ENCODE results near the gene BAG1. TPM values are rescaled to one million over a fixed set of nuclear protein-coding genes. Genes with fewer than 3 reads are reported as not detected.
A peak's percentile ranks its signal among the peaks of the same experiment; 100 is the strongest.

Gene BAG1
- total RNA-seq, 4 donors from 2014 or later = 81.5 to 244 (median 158) TPM

- no peak for ATAC-seq
- H3K36me3 ChIP-seq = peaks cover 3 to 67% of the 10 kb centered on the region in 2 donors
- H3K27ac ChIP-seq = peak overlapping the region in 3 of 4 donors; percentile 65 to 82 (median 74)
- H3K27me3 ChIP-seq = no peaks in the 10 kb centered on the region
- no peak for DNase-seq
- intact Hi-C loops (cut with DNase I; ENCODE audit: low total_unique reads) = no loop called here
- in situ Hi-C loops (cut with MboI; ENCODE audit: low sequenced_read_pairs in 4 of 4) = no loop called here
- no peaks in the 10 kb centered on the region for H3K9me3 ChIP-seq
- H3K4me3 ChIP-seq = no peak overlapping the region
- TF ChIP-seq POLR2A (IDR thresholded peaks at IDR 0.05) = no peak
- TF ChIP-seq, protein P1, sequence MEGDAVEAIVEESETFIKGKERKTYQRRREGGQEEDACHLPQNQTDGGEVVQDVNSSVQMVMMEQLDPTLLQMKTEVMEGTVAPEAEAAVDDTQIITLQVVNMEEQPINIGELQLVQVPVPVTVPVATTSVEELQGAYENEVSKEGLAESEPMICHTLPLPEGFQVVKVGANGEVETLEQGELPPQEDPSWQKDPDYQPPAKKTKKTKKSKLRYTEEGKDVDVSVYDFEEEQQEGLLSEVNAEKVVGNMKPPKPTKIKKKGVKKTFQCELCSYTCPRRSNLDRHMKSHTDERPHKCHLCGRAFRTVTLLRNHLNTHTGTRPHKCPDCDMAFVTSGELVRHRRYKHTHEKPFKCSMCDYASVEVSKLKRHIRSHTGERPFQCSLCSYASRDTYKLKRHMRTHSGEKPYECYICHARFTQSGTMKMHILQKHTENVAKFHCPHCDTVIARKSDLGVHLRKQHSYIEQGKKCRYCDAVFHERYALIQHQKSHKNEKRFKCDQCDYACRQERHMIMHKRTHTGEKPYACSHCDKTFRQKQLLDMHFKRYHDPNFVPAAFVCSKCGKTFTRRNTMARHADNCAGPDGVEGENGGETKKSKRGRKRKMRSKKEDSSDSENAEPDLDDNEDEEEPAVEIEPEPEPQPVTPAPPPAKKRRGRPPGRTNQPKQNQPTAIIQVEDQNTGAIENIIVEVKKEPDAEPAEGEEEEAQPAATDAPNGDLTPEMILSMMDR (IDR thresholded peaks at IDR 0.05 in 4 of 5, conservative IDR thresholded peaks at IDR 0.05 in 1 of 5) = no peak
- H3K4me1 ChIP-seq = peaks cover 24 to 42% of the 10 kb centered on the region in 2 donors
Observed at GRCh38 chr9:33260372-33260771, 4.1 kb downstream of the BAG1 start.

DNA sequence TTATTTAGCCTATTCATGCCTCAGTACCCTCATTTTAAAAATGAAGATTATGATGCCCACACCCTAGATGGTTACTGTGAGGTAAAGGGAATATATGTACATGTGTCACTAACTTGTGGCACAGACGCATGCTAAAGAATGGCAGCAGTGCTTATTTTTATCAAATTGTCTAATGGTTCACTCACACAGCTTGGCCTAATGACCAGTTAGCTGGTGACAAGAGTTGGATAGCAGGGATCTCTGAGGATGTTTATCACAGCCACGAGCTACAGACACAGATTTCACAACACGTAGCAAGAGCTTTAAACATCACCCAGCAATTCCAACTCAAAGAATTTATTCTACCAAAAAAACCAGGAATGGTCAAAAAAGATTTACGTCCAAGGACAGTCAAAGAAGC is 7.2 kb downstream of the BAG1 start:
- peak in 1 of 2 donors; percentile 33 for DNase-seq

DNA sequence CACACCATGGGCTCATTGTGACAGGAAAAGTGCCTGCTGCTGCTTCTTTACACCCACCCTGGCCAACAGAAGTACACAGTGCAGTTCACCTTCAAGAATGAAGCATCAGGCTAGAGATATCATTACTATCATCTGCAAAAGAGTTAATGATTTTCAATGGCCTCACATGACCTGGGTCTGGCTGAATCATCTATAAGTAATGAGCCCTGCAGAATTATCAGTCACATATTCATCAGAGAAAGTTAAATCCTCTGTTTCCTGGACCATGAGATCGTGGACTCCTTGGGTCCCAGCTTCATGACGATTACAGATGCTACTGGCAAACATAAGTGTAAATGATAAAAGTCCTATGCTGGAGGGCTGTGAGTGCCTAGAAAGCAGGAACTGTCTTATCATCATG is 8.3 kb downstream of the BAG1 start:
- Histone ChIP-seq H3K36me3 (peaks cover 5 to 89% of the 10 kb centered on the region in 2 donors), H3K4me1 (peaks cover 15 to 27% of the 10 kb centered on the region in 2 donors), H3K9me3 (no peaks in the 10 kb centered on the region), H3K27ac (peak overlapping the region in 2 of 4 donors; percentile 74 to 82), H3K27me3 (no peaks in the 10 kb centered on the region), H3K4me3 (no peak overlapping the region)
- ATAC-seq = no peak
- no peak for TF ChIP-seq POLR2A (IDR thresholded peaks at IDR 0.05)
- TF ChIP-seq, protein P1 (IDR thresholded peaks at IDR 0.05 in 4 of 5, conservative IDR thresholded peaks at IDR 0.05 in 1 of 5) = no peak
- DNase-seq = no peak
- intact Hi-C loops (cut with DNase I; ENCODE audit: low total_unique reads) (no loop called here), in situ Hi-C loops (cut with MboI; ENCODE audit: low sequenced_read_pairs in 4 of 4) (no loop called here)

More for the DNA sequence above, 7.2 kb downstream of the BAG1 start:
- Histone ChIP-seq H3K9me3 (no peaks in the 10 kb centered on the region), H3K36me3 (peaks cover 5 to 96% of the 10 kb centered on the region in 2 donors), H3K27ac (peak overlapping the region; percentile 59 to 82 (median 70)), H3K27me3 (no peaks in the 10 kb centered on the region), H3K4me3 (no peak overlapping the region), H3K4me1 (peaks cover 15 to 29% of the 10 kb centered on the region in 2 donors)
- in situ Hi-C loops (cut with MboI; ENCODE audit: low sequenced_read_pairs in 4 of 4) (no loop called here), intact Hi-C loops (cut with DNase I; ENCODE audit: low total_unique reads) (no loop called here)
- peak; percentile 74 to 84 for ATAC-seq
- no peak for TF ChIP-seq POLR2A (IDR thresholded peaks at IDR 0.05)
- TF ChIP-seq, protein P1 (IDR thresholded peaks at IDR 0.05 in 4 of 5, conservative IDR thresholded peaks at IDR 0.05 in 1 of 5) = no peak

GRCh38 chr9:33255471-33255870 is 9.0 kb downstream of the BAG1 start:
- no peaks in the 10 kb centered on the region for H3K27me3 ChIP-seq
- intact Hi-C loops (cut with DNase I; ENCODE audit: low total_unique reads) = no loop called here
- ATAC-seq (no peak), DNase-seq (no peak)
- peak overlapping the region in 1 of 4 donors; percentile 74 for H3K27ac ChIP-seq
- peaks cover 5 to 84% of the 10 kb centered on the region in 2 donors for H3K36me3 ChIP-seq
- H3K9me3 ChIP-seq = no peaks in the 10 kb centered on the region
- in situ Hi-C loops (cut with MboI; ENCODE audit: low sequenced_read_pairs in 4 of 4) = no loop called here
- H3K4me3 ChIP-seq = no peak overlapping the region
- peaks cover 15 to 27% of the 10 kb centered on the region in 2 donors for H3K4me1 ChIP-seq
- TF ChIP-seq POLR2A (IDR thresholded peaks at IDR 0.05) = no peak
- TF ChIP-seq, protein P1 (IDR thresholded peaks at IDR 0.05 in 4 of 5, conservative IDR thresholded peaks at IDR 0.05 in 1 of 5) = no peak

DNA sequence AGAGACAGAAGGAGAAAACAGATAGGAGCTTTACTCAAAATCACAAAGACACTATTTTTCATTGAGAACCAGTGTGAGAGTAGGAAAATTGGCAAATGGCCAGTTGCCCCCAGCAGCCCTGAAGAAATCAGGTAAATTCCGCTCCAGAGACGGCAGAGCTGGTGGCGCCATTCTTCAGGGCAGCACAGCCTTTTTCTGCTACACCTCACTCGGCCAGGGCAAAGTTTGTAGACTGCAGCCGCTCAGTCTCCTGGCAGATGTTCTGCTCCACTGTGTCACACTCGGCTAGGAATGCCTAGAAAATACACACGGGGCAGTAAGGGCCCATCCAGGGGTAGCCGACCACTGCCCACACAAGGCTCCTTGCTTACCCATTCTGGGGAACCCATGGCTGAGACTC is 9.5 kb downstream of the BAG1 start:
- DNase-seq (no peak), ATAC-seq (no peak)
- Histone ChIP-seq H3K27me3 (no peaks in the 10 kb centered on the region), H3K4me1 (peaks cover 15 to 27% of the 10 kb centered on the region in 2 donors), H3K4me3 (no peak overlapping the region), H3K27ac (peak overlapping the region in 1 of 4 donors; percentile 7), H3K9me3 (no peaks in the 10 kb centered on the region), H3K36me3 (peaks cover 5 to 80% of the 10 kb centered on the region in 2 donors)
- in situ Hi-C loops (cut with MboI; ENCODE audit: low sequenced_read_pairs in 4 of 4) = no loop called here
- TF ChIP-seq POLR2A (IDR thresholded peaks at IDR 0.05) = no peak
- TF ChIP-seq, protein P1 (IDR thresholded peaks at IDR 0.05 in 4 of 5, conservative IDR thresholded peaks at IDR 0.05 in 1 of 5) = no peak
- intact Hi-C loops (cut with DNase I; ENCODE audit: low total_unique reads) = no loop called here

Data from gastrocnemius medialis (tissue), 4 donors.